Memory B cell (primary cell): ENCODE results near the gene NDUFB2.
"Not testable (repeated sequence)": the region's sequence is repeated elsewhere in the genome, so short reads cannot be mapped to it uniquely, and the experiment has no call there.

Experiments used
- ATAC-seq: fragments of 150-1000 bp; cut with Tn5 transposase; 2 replicates; pipeline ENCODE4 v1.10.0; 2021; ENCODE audit warnings: low read depth, mild to moderate bottlenecking, moderate library complexity
- DNase-seq, 2 donors: peaks; one replicate each; pipeline ENCODE4 v3.0.0; 2022; ENCODE audit warnings: low spot score in 2 of 2
- H3K27ac Mint-ChIP-seq: one replicate; pipeline ENCODE4 v1.8.0; 2022; ENCODE audit warnings: mild to moderate bottlenecking, moderate library complexity, mixed read lengths
- H3K27me3 Mint-ChIP-seq: one replicate; pipeline ENCODE4 v1.8.0; 2022; ENCODE audit warnings: mixed read lengths
- H3K36me3 Mint-ChIP-seq: one replicate; pipeline ENCODE4 v1.8.0; 2022; ENCODE audit warnings: mild to moderate bottlenecking, mixed read lengths
- H3K4me1 Mint-ChIP-seq: one replicate; pipeline ENCODE4 v1.8.0; 2022; ENCODE audit warnings: mixed read lengths
- H3K4me3 Mint-ChIP-seq: one replicate; pipeline ENCODE4 v1.8.0; 2022; ENCODE audit warnings: mild to moderate bottlenecking, moderate library complexity, mixed read lengths
- H3K9me3 Mint-ChIP-seq: one replicate; pipeline ENCODE4 v1.8.0; 2022; ENCODE audit warnings: mixed read lengths

The NDUFB2 gene

DNA sequence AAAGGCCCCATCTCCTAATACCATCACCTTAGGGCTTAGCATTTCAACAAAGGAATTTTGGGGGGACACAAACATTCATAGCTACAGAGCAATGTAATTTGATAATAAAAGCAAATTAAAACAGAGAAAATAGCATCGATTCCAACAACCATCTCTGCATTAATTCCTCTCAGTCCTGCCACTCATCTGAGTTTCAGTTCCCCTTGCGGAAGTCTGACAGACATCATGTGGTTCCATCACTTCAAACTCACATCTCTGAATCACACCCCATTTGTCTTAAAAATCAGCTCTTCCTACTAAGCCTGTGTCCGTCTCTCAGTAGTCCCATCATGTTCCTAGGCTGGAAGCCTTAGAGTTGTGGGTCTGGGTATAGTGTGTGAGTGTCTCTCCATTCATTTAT lies 20.2 kb upstream of the NDUFB2 start:
- DNase-seq (peak; percentile 23 to 57), ATAC-seq (peak; percentile 61)
- Mint-ChIP-seq H3K9me3 (no peaks in the 10 kb centered on the region), H3K27me3 (no peaks in the 10 kb centered on the region), H3K36me3 (peaks cover 21% of the 10 kb centered on the region), H3K4me1 (peaks cover 45% of the 10 kb centered on the region), H3K4me3 (peak overlapping the region; percentile 45), H3K27ac (peak overlapping the region; percentile 85)

DNA sequence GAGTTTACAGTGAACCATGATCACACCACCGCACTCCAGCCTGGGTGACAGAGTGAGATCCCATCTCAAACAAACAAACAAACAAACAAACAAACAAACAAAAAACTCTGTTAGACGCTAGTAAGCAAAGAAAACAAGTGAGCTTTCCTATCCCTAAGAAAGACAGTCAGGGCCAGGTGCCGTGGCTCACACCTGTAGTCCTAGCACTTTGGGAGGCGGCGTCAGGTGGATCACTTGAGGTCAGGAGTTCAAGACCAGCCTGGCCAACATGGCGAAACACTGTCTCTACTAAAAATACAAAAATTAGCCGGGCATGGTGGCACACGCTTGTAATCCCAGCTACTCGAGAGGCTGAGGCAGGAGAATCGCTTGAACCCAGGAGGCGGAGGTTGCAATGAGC lies 19.6 kb upstream of the NDUFB2 start:
- H3K4me3 Mint-ChIP-seq, ATAC-seq, DNase-seq, H3K9me3 Mint-ChIP-seq, H3K27me3 Mint-ChIP-seq: not testable (repeated sequence)
- Mint-ChIP-seq H3K36me3 (peaks cover 23% of the 10 kb centered on the region), H3K4me1 (peaks cover 44% of the 10 kb centered on the region), H3K27ac (peak overlapping the region; percentile 85)

DNA sequence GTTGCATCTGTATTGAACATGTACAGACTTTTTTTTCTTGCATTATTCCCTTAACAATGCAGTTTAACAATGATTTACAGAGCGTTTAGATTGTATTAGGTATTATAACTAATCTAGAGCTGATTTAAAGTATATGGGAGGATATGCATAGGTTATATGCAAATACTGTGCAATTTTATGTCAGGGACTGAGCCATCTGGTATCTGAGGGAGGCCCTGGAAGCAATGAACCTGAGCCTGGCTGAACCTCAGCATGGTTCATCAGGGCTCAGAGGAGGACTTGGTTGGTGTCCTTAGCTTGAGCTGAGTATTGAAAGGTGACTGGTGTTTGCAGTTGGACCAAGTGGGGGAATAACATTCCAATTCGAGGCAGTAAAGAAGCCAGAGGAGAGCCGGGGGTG lies 19.0 kb upstream of the NDUFB2 start:
- Mint-ChIP-seq H3K36me3 (peaks cover 26% of the 10 kb centered on the region), H3K27ac (peak overlapping the region; percentile 85), H3K9me3 (no peaks in the 10 kb centered on the region), H3K4me3 (no peak overlapping the region), H3K27me3 (no peaks in the 10 kb centered on the region), H3K4me1 (peaks cover 41% of the 10 kb centered on the region)
- DNase-seq: no peak
- no peak for ATAC-seq

DNA sequence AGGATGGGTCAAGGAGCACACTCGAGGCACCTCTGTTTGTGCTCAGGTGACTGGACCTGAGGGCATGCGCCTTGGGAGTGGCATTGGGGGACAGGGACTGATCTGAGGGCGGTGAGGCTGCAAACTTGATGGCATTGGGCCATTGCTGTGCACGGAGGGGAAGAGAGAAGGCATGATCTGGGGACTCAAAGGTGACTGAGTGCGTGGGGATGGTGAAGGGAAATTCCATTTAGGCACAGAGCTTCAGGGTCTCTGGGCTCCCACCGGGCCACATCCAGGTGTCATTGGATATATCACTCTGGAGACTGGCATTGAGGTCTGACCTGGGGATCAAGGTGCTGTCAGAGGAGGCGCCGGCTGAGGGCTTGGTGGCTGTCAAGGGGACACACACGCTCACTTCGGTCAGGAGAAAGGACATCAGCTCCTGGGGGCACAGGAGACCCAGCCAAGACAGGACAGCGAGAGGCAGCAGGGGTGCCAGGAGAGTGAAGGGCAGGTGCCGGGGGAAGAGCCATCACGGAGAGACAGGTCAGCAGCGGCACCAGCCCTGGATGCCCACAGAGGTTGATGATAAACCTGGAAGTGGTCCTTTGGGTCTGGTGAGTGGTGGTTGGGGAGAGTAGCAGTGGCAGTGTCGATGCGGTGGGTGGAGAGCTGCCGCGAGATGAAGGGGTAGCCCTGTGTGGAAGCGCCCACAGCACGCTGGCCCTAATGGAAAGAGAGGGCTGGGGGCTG lies 18.3 kb upstream of the NDUFB2 start:
- Mint-ChIP-seq H3K27ac (peak overlapping the region; percentile 85), H3K4me3 (no peak overlapping the region), H3K4me1 (peaks cover 41% of the 10 kb centered on the region), H3K36me3 (peaks cover 26% of the 10 kb centered on the region), H3K27me3 (no peaks in the 10 kb centered on the region), H3K9me3 (no peaks in the 10 kb centered on the region)
- DNase-seq (no peak), ATAC-seq (no peak)

- no peak for DNase-seq
- H3K4me1 Mint-ChIP-seq: peaks cover 38% of the 10 kb centered on the region
- H3K27me3 Mint-ChIP-seq: no peaks in the 10 kb centered on the region
- no peak overlapping the region for H3K4me3 Mint-ChIP-seq
- no peaks in the 10 kb centered on the region for H3K9me3 Mint-ChIP-seq
- no peak for ATAC-seq
- no peak overlapping the region for H3K27ac Mint-ChIP-seq
- peaks cover 28% of the 10 kb centered on the region for H3K36me3 Mint-ChIP-seq
These were observed 17.7 kb upstream of the NDUFB2 start for GRCh38 chr7:140678816-140679130.

DNA sequence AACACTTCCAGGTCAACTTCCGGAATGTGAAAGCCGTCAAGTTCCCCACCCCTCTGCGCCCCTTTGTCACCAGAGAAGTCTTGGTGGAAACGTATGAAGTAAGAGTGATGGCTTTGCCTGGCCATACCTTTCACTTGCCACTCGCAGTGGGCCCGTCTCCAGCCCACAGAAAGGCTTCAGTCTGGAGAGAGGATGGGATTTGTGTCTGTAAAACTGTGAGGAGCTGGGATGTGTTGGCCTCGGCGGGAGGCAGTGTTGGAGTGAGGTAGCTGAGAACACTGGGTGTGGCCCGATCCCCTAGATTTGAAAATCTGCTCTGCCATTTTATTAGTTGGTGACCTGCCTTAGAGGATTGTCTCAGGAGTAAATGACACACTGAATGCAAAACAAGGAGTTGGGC lies 17.3 kb upstream of the NDUFB2 start:
- H3K27me3 Mint-ChIP-seq: no peaks in the 10 kb centered on the region
- no peak for DNase-seq

GRCh38 chr7:140680886-140681285 lies 15.6 kb upstream of the NDUFB2 start:
- no peak for DNase-seq
- H3K4me3 Mint-ChIP-seq: no peak overlapping the region
- H3K27ac Mint-ChIP-seq: no peak overlapping the region
- H3K36me3 Mint-ChIP-seq: peaks cover 35% of the 10 kb centered on the region
- no peaks in the 10 kb centered on the region for H3K27me3 Mint-ChIP-seq
- ATAC-seq: no peak
- H3K9me3 Mint-ChIP-seq: no peaks in the 10 kb centered on the region
- peaks cover 20% of the 10 kb centered on the region for H3K4me1 Mint-ChIP-seq

More for the DNA sequence above, 17.3 kb upstream of the NDUFB2 start:
- peaks cover 32% of the 10 kb centered on the region for H3K36me3 Mint-ChIP-seq
- H3K4me1 Mint-ChIP-seq: peaks cover 35% of the 10 kb centered on the region
- ATAC-seq: no peak
- H3K4me3 Mint-ChIP-seq: no peak overlapping the region
- no peaks in the 10 kb centered on the region for H3K9me3 Mint-ChIP-seq
- no peak overlapping the region for H3K27ac Mint-ChIP-seq

DNA sequence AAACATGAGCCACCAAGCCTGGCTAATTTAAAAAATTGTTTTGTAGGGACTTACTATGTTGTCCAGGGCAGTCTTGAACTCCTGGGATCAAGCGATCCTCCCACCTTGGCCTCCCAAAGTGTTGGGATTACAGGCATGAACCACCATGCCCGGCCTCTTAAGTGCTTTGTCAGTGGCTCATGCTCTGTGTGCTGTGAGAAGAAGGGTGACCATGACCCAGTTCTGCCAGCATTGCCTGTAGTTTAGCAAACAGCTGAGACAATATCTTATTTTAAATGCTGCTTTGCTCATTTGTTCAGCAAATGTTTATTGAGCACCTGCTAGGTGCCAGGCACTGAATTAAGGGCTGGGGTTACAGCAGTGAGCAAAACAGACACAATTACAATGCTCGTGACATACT lies 14.7 kb upstream of the NDUFB2 start:
- Mint-ChIP-seq H3K27me3 (no peaks in the 10 kb centered on the region), H3K4me1 (peaks cover 13% of the 10 kb centered on the region), H3K4me3 (no peak overlapping the region), H3K36me3 (peaks cover 36% of the 10 kb centered on the region), H3K9me3 (no peaks in the 10 kb centered on the region), H3K27ac (no peak overlapping the region)
- DNase-seq: no peak
- ATAC-seq: no peak

DNA sequence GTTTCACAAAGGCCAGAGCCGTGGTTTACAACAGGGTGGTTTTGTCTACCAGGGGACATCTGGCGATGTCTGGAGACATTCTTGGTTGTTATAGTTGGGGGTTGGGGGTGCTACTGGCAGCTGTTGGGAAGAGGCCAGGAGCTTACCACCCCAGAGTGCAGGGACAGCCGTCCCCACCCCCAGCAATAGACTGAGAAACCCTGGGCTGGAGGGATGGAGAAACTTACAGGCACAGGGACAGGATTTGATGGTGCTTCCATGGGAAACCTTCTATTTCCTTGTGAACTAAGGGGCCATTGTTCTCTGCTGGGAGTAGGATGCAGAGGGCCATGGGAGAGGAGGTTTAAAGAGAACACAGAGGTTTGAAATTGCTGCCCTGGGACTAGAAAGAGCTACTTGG lies 12.9 kb upstream of the NDUFB2 start:
- ATAC-seq (no peak), DNase-seq (no peak)
- H3K4me1 Mint-ChIP-seq: no peaks in the 10 kb centered on the region
- no peaks in the 10 kb centered on the region for H3K27me3 Mint-ChIP-seq
- H3K36me3 Mint-ChIP-seq: peaks cover 32% of the 10 kb centered on the region
- H3K9me3 Mint-ChIP-seq: no peaks in the 10 kb centered on the region
- H3K4me3 Mint-ChIP-seq: no peak overlapping the region
- peak overlapping the region; percentile 12 for H3K27ac Mint-ChIP-seq

- DNase-seq (no peak), ATAC-seq (no peak)
- Mint-ChIP-seq H3K27me3 (no peaks in the 10 kb centered on the region), H3K4me1 (no peaks in the 10 kb centered on the region), H3K9me3 (no peaks in the 10 kb centered on the region), H3K4me3 (no peak overlapping the region), H3K27ac (peak overlapping the region; percentile 12), H3K36me3 (peaks cover 32% of the 10 kb centered on the region)
These were observed 12.2 kb upstream of the NDUFB2 start for GRCh38 chr7:140684066-140684950.

GRCh38 chr7:140685407-140686087 lies 11.0 kb upstream of the NDUFB2 start:
- H3K27me3 Mint-ChIP-seq: no peaks in the 10 kb centered on the region
- no peak for ATAC-seq
- H3K36me3 Mint-ChIP-seq: peaks cover 29% of the 10 kb centered on the region
- no peaks in the 10 kb centered on the region for H3K9me3 Mint-ChIP-seq
- no peak overlapping the region for H3K4me3 Mint-ChIP-seq
- H3K4me1 Mint-ChIP-seq: no peaks in the 10 kb centered on the region
- no peak overlapping the region for H3K27ac Mint-ChIP-seq
- DNase-seq: no peak

DNA sequence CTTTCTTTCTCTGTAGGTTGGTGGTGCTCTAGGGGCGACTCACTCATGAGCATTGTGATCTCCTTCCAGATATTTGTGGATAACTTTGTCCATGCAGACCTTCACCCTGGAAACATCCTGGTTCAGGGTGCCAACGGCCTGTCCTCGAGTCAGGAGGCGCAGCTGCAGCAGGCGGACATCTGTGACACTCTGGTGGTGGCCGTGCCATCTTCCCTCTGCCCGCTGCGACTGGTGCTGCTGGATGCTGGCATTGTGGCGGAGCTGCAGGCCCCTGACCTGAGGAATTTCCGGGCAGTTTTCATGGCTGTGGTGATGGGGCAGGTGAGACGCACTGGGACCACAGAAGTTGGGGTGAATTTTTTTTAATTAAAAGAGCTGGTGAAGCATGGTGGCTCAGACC lies 9.6 kb upstream of the NDUFB2 start:
- H3K9me3 Mint-ChIP-seq: no peaks in the 10 kb centered on the region
- ATAC-seq: no peak
- no peak for DNase-seq
- no peak overlapping the region for H3K27ac Mint-ChIP-seq
- H3K4me1 Mint-ChIP-seq: no peaks in the 10 kb centered on the region
- peaks cover 25% of the 10 kb centered on the region for H3K36me3 Mint-ChIP-seq
- no peaks in the 10 kb centered on the region for H3K27me3 Mint-ChIP-seq
- no peak overlapping the region for H3K4me3 Mint-ChIP-seq

DNA sequence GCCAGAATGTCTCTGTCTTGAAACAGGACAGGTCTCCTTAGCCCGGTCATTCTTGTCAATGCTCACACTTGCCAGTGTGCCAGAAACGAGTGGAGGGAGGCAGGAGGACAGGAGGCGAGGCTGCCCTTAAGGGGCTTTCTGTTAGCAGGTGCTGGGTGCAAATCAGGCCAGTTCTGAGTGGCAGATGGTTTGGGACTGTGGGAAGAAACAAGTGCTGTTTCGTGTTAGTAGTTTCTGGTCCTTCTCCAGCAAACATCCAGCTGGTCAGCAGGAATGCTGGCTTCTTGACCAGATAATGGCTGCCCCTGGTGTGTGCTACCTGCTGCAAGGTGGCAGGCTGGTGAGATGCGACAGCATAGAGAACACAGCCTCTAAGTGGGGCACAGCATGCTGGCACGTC lies 8.2 kb upstream of the NDUFB2 start:
- peaks cover 26% of the 10 kb centered on the region for H3K36me3 Mint-ChIP-seq

More for the DNA sequence above, 8.2 kb upstream of the NDUFB2 start:
- Mint-ChIP-seq H3K4me3 (no peak overlapping the region), H3K4me1 (no peaks in the 10 kb centered on the region), H3K27ac (no peak overlapping the region), H3K9me3 (no peaks in the 10 kb centered on the region), H3K27me3 (no peaks in the 10 kb centered on the region)
- ATAC-seq (no peak), DNase-seq (no peak)
